Stimulated activated CD4-positive, alpha-beta T cell treated with anti-CD3 and anti-CD28 coated beads, Interleukin-12 subunit alpha, Interleukin-12 subunit beta, amount 100 ng/mL, for 48 hours (primary cell): ENCODE measurements around the gene BMP2K.

ENCODE experiments used
- DNase-seq, 3 donors: peaks; one replicate each; pipeline ENCODE4 v3.0.0-alpha.2; 2020; ENCODE audit warnings: low read depth in 2 of 3, low spot score in 1 of 3

Gene BMP2K

GRCh38 chr4:78763763-78764387 is 12.3 kb upstream of the BMP2K start:
- no peak for DNase-seq

DNA sequence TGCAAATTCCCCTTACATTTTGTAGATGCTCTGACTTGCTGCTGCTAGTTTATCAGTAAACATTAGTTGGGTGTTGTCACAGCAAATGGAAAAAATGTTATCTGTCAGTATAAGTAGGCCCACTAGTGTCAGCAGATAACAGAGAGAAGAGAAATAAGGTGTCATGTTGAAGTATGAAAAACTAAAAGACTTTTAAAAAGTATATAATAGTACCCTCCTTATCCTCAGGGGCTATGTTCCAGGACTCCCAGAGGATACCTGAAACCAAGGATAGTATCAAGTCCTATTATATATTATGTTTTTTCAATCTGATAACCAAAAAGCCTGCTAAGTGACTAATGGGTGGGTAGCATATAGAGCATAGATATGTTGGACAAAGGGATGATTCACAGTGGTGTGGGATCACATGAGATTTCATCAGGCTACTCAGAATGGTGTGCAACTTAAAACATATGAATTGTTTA is 11.6 kb upstream of the BMP2K start:
- no peak for DNase-seq

DNA sequence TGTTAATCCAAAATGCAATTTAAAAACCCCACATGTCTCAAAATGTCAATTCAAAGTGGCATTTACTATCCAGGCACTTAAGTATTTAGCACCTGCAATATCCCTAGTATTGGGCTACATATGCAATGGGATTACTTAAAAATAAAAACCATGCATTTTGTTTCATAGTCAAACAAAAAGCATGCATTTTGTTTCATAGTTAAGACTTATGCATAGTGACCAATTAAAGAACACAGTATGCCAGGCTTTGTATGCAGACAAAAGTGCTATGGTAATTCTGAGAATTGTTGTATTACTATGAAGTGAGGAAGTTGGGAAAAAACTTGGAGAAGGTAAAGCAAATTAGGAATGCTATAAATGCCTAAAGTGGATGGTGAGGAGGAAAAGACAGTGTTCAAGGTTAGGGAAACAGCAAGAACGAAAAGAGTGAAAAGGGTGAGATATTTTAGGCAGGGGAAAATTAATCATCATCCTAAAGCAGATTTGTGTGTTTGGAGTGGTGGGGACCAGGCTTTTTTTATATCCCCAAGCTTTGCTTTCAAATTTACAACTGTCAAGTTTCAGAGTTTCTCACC is 10.6 kb upstream of the BMP2K start:
- DNase-seq: no peak

GRCh38 chr4:78766026-78766425 is 10.1 kb upstream of the BMP2K start:
- DNase-seq: no peak

- DNase-seq: no peak
Measured at GRCh38 chr4:78766650-78767049, 9.5 kb upstream of the BMP2K start.

DNA sequence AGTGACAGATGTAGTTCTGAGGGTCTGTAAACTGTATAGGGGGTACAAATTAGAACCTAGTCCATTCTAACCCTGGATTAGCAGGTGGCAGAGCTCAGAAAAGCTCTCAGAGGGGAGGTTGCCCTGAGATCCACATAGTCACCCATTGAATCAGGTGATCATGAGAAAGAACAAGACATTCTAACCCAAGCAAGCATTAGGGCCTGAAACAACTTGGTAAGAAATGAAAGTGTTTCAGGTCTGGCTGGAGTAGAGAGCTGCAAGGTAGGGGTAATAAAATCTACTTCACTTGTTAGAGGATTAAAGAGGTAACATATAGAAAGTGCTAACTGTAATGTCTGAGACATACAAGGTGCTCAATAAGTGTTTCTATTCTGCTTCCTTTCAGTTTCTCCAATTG is 8.8 kb upstream of the BMP2K start:
- no peak for DNase-seq

GRCh38 chr4:78768452-78769180 is 7.5 kb upstream of the BMP2K start:
- no peak for DNase-seq

DNA sequence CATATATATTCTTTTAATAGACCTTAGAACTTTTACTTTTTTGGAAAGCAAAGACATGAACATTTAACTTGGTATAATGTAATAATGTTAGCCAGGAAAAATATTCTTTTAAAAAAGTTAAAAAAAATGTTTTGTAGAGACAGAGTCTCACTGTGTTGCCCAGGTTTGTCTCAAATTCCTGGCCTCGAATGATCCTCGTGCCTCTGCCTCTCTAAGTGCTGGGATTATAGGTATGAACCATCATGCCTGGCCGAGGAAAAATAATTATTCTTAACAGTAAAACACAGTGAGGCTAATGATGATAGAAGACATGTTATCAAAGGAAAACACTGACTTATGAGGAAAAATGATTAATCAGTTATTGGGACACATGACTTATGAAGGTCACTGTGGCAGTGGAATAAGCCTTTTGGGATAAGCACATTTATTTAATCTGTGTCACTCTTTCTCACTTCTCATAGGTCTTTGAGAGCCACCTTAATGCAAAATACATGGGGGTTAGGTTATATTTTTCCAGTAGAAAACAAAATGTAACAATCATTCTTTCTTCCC is 6.0 kb upstream of the BMP2K start:
- no peak for DNase-seq

DNA sequence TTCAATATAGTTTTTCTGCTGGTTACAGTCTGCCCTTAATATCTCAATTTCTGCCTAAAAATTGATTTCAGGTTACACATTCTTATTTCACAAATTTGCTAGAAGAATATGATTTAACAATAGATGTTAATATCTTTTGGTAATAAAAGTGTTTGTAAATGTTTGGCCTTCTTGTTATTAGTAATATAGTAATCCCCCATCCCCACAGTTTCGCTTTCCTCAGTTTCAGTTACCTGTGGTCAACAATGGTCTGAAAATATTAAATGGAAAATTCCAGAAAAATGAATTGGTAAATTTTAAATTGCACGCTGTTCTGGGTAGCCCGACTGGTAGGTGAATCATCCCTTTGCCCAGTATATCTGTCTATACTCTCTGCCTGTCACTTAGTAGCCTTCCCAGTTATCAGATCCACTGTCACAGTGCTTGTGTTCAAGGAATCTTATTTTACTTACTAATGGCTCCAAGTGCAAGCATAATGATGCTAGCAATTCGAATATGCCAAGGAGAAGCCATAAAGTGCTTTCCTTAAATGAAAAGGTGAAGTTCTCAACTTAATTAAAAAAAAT is 3.5 kb upstream of the BMP2K start:
- DNase-seq: no peak

- no peak for DNase-seq
Measured at GRCh38 chr4:78774417-78774816, 1.7 kb upstream of the BMP2K start.

DNA sequence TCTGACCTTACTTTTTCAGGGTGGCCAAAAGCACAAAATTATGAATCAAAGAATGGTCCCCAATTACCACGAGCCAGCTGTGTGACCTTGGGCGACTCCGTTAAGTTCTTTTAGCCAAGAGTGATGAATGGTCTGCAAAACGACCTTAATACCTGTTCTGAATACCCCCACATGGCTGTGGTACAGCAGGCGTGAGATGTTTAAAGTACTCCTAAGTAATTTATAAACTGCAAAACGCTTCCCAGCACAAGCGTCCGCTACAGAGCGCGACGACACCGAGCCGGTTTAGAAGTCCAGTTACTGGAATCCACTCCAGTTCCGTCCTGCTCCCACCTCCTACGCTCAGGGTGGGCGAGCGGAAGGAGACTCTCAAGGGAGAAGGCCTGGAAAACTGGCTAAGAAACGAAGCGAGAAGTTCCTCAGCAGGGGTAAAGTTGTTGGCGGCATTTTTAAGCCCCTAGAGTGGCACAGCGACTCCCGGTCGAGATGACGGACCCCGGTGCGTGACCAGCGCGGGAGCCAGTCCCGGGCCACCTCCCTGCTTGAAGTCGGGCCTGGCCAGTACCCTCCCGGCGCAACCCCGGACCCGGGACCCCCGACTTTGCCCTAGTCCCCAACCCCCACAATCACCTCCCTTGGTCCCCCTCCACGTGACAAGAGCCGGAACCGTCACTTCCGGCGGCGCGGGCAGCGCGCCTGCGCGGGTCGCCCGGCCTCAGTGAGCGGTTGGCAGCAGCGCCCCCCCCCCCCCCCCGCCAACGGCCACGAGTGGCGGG is 659 bp upstream of the BMP2K start:
- DNase-seq: peak; percentile 66 to 79 (median 68)

- peak; percentile 24 to 35 (median 31) for DNase-seq
Measured at GRCh38 chr4:78776729-78777575, 802 bp downstream of the BMP2K start.

- DNase-seq: no peak
Measured at GRCh38 chr4:78777576-78777940, 1.4 kb downstream of the BMP2K start.

DNA sequence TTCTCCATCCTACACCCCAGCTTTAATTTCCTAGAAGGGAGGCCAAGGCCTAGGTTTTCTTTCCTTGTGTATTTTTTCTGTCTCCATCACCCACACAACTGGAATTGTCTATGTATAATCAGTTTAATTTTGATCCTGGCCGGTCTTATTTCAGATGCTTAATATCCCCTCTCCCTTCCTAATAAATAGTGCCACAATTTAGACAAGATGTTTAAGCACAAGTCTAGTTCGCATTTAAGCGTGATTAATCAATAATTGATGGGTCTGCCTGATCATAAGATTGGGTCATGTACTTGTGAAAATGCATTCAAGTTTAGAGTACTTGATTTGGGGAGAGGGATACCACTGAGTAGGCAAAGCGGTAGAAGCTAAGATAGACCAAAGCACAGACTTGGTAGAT is 2.4 kb downstream of the BMP2K start:
- DNase-seq: no peak

DNA sequence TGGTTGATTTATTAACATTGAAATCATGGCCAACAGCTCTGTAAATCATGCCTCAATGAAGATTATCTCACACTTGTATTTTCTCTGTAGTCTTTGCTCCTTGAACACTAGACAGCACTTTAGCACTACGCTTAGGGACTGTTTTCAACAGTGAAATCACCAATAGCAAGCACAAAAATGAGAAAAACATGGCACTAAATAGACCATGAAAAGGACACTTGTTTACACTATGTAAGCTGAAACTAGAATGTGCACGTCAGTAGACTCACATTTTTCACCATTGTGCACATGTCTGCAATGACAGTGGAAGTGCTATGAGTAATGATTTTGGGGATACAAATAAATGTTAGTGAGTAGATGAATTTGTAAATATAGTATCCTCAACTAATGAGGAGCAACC is 3.1 kb downstream of the BMP2K start:
- no peak for DNase-seq

DNA sequence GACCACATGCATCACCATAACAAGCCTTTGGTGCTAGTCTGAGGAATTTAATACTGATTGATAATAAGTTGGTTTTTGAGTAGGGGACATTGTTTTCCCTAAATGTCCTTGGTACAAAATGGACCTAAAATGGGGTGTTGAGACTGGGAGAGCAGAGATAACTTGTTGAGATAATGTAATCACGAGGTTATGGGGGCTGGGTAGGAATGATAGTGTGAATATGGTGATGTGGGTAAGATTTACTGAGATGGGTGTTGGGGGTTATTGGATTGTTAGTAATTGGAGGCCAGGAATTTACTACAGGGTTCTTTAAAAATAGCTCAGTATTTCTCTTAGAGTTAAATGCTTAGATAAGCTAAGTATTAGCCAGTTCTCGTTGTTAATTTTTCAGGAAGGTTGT is 3.9 kb downstream of the BMP2K start:
- DNase-seq: no peak

DNA sequence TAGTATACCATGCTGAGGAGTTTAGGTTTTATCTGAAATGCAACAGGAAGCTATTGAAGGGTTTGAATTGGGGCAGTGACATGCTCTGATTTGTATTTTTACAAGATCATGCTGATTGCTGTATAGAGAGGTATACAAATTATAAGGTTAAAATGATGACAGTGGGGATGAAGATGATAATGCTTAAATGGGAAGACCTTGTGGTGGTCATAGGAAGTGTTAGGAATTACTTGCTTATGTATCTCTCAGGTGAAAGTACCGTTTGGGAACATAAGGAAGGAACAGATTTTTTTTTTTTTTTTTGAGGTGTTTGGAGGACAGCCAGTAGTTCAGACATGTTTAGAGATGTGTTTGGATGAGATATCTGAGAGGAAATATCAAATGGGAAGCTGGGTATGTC is 5.0 kb downstream of the BMP2K start:
- DNase-seq: no peak

GRCh38 chr4:78781924-78782323 is 5.8 kb downstream of the BMP2K start:
- DNase-seq: no peak

DNA sequence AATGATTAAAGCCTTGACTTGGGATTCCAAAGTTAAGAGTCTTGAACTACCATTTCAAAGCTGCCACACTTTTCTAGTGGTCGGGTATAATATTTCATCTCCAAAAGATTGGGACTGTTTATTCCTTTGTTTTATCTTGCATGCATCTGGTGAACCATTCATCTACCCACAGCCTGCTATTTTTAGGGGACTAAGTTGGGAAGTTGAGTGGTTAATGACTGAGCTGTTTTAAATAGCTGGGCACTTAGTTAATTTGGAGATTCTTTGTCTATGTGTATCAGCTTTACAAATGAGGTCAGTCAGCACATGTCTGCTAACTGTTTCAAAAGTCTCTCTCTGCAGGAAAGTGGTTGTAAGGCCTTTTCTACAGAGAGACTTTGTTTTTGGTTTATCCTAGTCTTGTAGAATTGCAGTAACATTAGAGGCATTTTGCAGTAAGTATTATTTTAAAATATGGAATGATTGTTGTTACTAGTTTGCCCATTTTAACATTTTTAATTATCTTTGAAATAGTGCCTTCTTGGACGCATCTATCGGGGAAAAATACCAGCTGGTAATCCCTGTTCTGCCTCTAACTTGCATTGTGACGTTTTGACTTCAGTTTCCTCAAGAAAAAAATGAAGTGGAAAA is 8.2 kb downstream of the BMP2K start:
- DNase-seq: no peak
